NB4 (cell line): ENCODE data around the gene ARID5A.

Experiments
- POLR2A ChIP-seq: IDR thresholded peaks from 2 replicates; pipeline ENCODE4 v1.6.1; 2011; ENCODE audit warnings: mild to moderate bottlenecking; ENCODE audit not compliant: insufficient read length; ENCODE audit errors: extremely low read depth
- TF ChIP-seq, protein P1 (sequence below): IDR thresholded peaks from 2 replicates; pipeline ENCODE4 v1.6.1; 2011; ENCODE audit warnings: low read depth, low read length

DNA sequence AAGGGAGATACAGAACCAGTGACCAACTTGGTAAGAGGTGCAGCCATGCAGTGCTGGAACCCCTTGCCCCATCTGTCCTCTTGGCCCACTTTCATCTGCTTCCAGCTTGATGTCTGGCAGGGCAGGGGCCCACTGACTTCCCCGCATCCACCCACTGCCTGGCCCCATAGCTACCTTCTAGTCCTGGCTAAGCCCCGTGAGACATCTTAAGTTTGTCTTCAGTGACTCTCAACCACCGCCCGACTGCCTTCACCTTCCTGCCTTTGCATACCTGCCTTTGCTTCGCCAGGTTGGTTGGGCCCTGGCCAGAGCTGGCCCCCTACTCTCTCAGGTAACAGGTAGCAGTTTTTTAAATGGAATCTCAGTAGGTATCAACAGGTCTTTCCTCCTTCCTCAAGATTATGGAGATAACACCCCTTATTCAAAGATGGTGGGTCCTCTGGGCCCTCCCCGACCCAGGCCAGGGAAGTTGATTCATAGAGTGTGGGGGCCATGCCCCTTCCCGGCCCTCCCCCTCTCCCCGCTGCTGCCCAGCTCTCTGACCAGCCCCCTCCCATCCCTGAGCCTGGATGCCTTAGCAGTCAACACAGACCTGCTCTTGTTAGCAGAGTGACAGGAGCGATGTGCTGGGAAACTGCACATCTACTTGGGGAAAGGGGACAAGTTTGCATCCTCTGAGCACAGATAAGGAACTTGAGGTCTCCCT, 2.8 kb downstream of the ARID5A start:
- TF ChIP-seq POLR2A: no peak
- TF ChIP-seq, protein P1, sequence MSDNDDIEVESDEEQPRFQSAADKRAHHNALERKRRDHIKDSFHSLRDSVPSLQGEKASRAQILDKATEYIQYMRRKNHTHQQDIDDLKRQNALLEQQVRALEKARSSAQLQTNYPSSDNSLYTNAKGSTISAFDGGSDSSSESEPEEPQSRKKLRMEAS: no peak
